IMR-90 (cell line): ENCODE measurements around the gene CALD1. TPM values are rescaled to one million over a fixed set of nuclear protein-coding genes. Genes with fewer than 3 reads are reported as not detected.

Experiments
- ATAC-seq: fragments of 200-7000 bp; cut with Tn5 transposase; 2 replicates; pipeline ENCODE4 v1.9.1; 2020; ENCODE audit warnings: low read depth, mild to moderate bottlenecking, moderate library complexity
- BruUV-seq: library from RNA; stranded (reverse); fragments of 400-500 nt; replicated peaks from 2 replicates; lab custom pipeline; 2021; lab: Mats Ljungman, UMichigan
- CTCF ChIA-PET: fragments of 300-600 bp; formaldehyde crosslinking; extraction: SDS; loops from one replicate; lab custom pipeline; 2021; ENCODE audit warnings: antibody characterized with exemption; lab: Yijun Ruan, JAX
- POLR2A ChIA-PET: fragments of 300-600 bp; sonication (Branson Sonifier 250); formaldehyde crosslinking; loops from one replicate; lab custom pipeline; 2022; ENCODE audit warnings: antibody characterized with exemption; ENCODE audit not compliant: unreplicated experiment; lab: Charles Lee
- DNase-seq: peaks from one replicate; pipeline ENCODE4 v3.0.0; 2013
- H2AFZ ChIP-seq: replicated peaks from 2 replicates; pipeline ENCODE3; 2013; ENCODE audit warnings: low read length, mild to moderate bottlenecking; ENCODE audit not compliant: poor library complexity
- H2AK5ac ChIP-seq: 2 replicates; pipeline ENCODE4 v1.6.1; 2013; ENCODE audit warnings: low read depth, low read length, inconsistent platforms
- H2AK9ac ChIP-seq: replicated peaks from 2 replicates; pipeline ENCODE3; 2013; ENCODE audit warnings: mild to moderate bottlenecking, low read depth, low read length, moderate library complexity; ENCODE audit not compliant: poor library complexity
- H2BK120ac ChIP-seq: 2 replicates; pipeline ENCODE4 v1.6.1; 2013; ENCODE audit warnings: low read depth, low read length, inconsistent platforms
- H2BK15ac ChIP-seq: 3 replicates; pipeline ENCODE4 v1.6.1; 2013; ENCODE audit warnings: low read depth, low read length, inconsistent platforms
- H2BK20ac ChIP-seq: 2 replicates; pipeline ENCODE4 v1.6.1; 2013; ENCODE audit warnings: low read depth, mild to moderate bottlenecking, inconsistent platforms, low read length, moderate library complexity
- H2BK5ac ChIP-seq: 2 replicates; pipeline ENCODE4 v1.6.1; 2013; ENCODE audit warnings: mild to moderate bottlenecking, low read depth, low read length, inconsistent platforms; ENCODE audit not compliant: poor library complexity, severe bottlenecking
- H3K14ac ChIP-seq: replicated peaks from 2 replicates; pipeline ENCODE4 v1.6.1; 2013; ENCODE audit warnings: low read depth, low read length, inconsistent platforms
- H3K18ac ChIP-seq: 2 replicates; pipeline ENCODE4 v1.6.1; 2013; ENCODE audit warnings: low read depth, low read length, control low read depth
- H3K23ac ChIP-seq: 2 replicates; pipeline ENCODE4 v1.6.1; 2013; ENCODE audit warnings: low read depth, low read length, inconsistent platforms
- H3K27ac ChIP-seq: 2 replicates; pipeline ENCODE4 v1.5.1; 2013; ENCODE audit warnings: mild to moderate bottlenecking, control low read depth, low read length; ENCODE audit not compliant: insufficient read depth
- H3K27me3 ChIP-seq: 2 replicates; pipeline ENCODE4 v1.6.1; 2013; ENCODE audit warnings: low read length; ENCODE audit not compliant: control insufficient read depth, insufficient read depth
- H3K36me3 ChIP-seq: 2 replicates; pipeline ENCODE4 v1.6.1; 2013; ENCODE audit warnings: low read length, mixed read lengths; ENCODE audit not compliant: control insufficient read depth, insufficient read depth
- H3K4ac ChIP-seq: 2 replicates; pipeline ENCODE4 v1.6.1; 2013; ENCODE audit warnings: low read depth, low read length, inconsistent platforms
- H3K4me1 ChIP-seq: 2 replicates; pipeline ENCODE4 v1.6.1; 2013; ENCODE audit warnings: low read length, mixed read lengths; ENCODE audit not compliant: control insufficient read depth, insufficient read depth
- H3K4me2 ChIP-seq: 2 replicates; pipeline ENCODE4 v1.6.1; 2013; ENCODE audit warnings: low read depth, mild to moderate bottlenecking, control low read depth, low read length, moderate library complexity
- H3K4me3 ChIP-seq: 2 replicates; pipeline ENCODE4 v1.5.1; 2013; ENCODE audit warnings: low read depth, mild to moderate bottlenecking, control low read depth, low read length, moderate library complexity; ENCODE audit not compliant: insufficient read depth
- H3K56ac ChIP-seq: 2 replicates; pipeline ENCODE4 v1.6.1; 2013; ENCODE audit warnings: low read length, inconsistent platforms; ENCODE audit not compliant: insufficient read depth; ENCODE audit errors: extremely low read depth
- H3K79me1 ChIP-seq, 2 experiments: 2 replicates each; pipeline ENCODE4 v1.6.1; 2013; ENCODE audit warnings: low read length in 2 of 2, inconsistent platforms in 1 of 2, low read depth in 1 of 2
- H3K9ac ChIP-seq: 2 replicates; pipeline ENCODE4 v1.6.1; 2013; ENCODE audit warnings: low read depth, low read length, control low read depth
- H3K9me1 ChIP-seq: 2 replicates; pipeline ENCODE4 v1.6.1; 2013; ENCODE audit warnings: low read length, inconsistent platforms; ENCODE audit not compliant: insufficient read depth
- H3K9me3 ChIP-seq: 2 replicates; pipeline ENCODE4 v1.6.1; 2013; ENCODE audit warnings: low read length; ENCODE audit not compliant: control insufficient read depth, insufficient read depth
- H4K20me1 ChIP-seq: 2 replicates; pipeline ENCODE4 v1.6.1; 2013; ENCODE audit warnings: low read length, inconsistent platforms; ENCODE audit not compliant: insufficient read depth
- H4K5ac ChIP-seq: 2 replicates; pipeline ENCODE4 v1.6.1; 2013; ENCODE audit warnings: mild to moderate bottlenecking, low read depth, low read length, control low read depth
- H4K8ac ChIP-seq, 2 experiments: 2 replicates each; pipeline ENCODE4 v1.6.1; 2013; ENCODE audit warnings: low read depth in 2 of 2, low read length in 2 of 2, control low read depth in 1 of 2, inconsistent platforms in 1 of 2
- H4K91ac ChIP-seq: 2 replicates; pipeline ENCODE4 v1.6.1; 2013; ENCODE audit warnings: low read depth, low read length, inconsistent platforms; ENCODE audit not compliant: insufficient read depth
- BHLHE40 ChIP-seq: fragments of 150-350 bp; IDR thresholded peaks from 2 replicates; pipeline ENCODE4 v1.6.1; 2016; ENCODE audit warnings: mild to moderate bottlenecking, low read depth, low read length
- CEBPB ChIP-seq: IDR thresholded peaks from 2 replicates; pipeline ENCODE4 v1.6.1; 2012; ENCODE audit warnings: low read depth, low read length, improper control_type of control experiment
- MAFK ChIP-seq: IDR thresholded peaks from 2 replicates; pipeline ENCODE4 v1.6.1; 2012; ENCODE audit warnings: low read depth, low read length, improper control_type of control experiment
- MAZ ChIP-seq: IDR thresholded peaks from 2 replicates; pipeline ENCODE4 v1.6.1; 2012; ENCODE audit warnings: low read depth, mild to moderate bottlenecking, low read length, improper control_type of control experiment, moderate library complexity, borderline replicate concordance
- MXI1 ChIP-seq: IDR thresholded peaks from 2 replicates; pipeline ENCODE4 v1.6.1; 2012; ENCODE audit warnings: low read depth, mild to moderate bottlenecking, low read length, moderate library complexity, borderline replicate concordance
- NFE2L2 ChIP-seq: fragments of 150-350 bp; IDR thresholded peaks from 2 replicates; pipeline ENCODE4 v1.6.1; 2016; ENCODE audit warnings: low read depth, mild to moderate bottlenecking, low read length
- POLR2A ChIP-seq: IDR thresholded peaks from 2 replicates; pipeline ENCODE4 v1.6.1; 2012; ENCODE audit warnings: mild to moderate bottlenecking, low read depth, low read length
- RFX5 ChIP-seq: IDR thresholded peaks from 2 replicates; pipeline ENCODE4 v1.8.0; 2012; ENCODE audit warnings: low read depth, mild to moderate bottlenecking, low read length, moderate library complexity
- WGBS, 2 experiments: methylation state at CpG; one replicate each; pipeline versions ENCODE4 v1.1.5 to v1.1.7; 2013; ENCODE audit warnings: missing lambda C conversion rate in 2 of 2; ENCODE audit not compliant: insufficient read length in 1 of 2; ENCODE audit errors: extremely low coverage in 2 of 2; 5-methylcytosine and 5-hydroxymethylcytosine counted together
- dilution Hi-C: fragments of 300-500 bp; cut with HindIII; formaldehyde crosslinking; loops from one replicate; pipeline ENCODE4 v1.14.3; 2018; ENCODE audit warnings: low sequenced_read_pairs; ENCODE audit not compliant: unreplicated experiment
- in situ Hi-C: fragments of 300-500 bp; cut with MboI; formaldehyde crosslinking; loops from 3 replicates; pipeline ENCODE4 v1.14.3; 2019; ENCODE audit warnings: low sequenced_read_pairs, inconsistent platforms, mixed read lengths
- intact Hi-C: fragments of 100-400 bp; cut with micrococcal nuclease; formaldehyde crosslinking; loops from 2 replicates; pipeline ENCODE4 v1.10.0; 2022
- polyA plus RNA-seq, 3 experiments: library from polyadenylated mRNA; depleted of rRNA; stranded (reverse); fragments of >200 nt; gene quantifications; 2 replicates each; pipeline ENCODE4 v1.2.3, GENCODE V29; 2012; ENCODE audit warnings: low replicate concordance in 1 of 3
- total RNA-seq: library from RNA; depleted of rRNA; stranded (reverse); fragments of >200 nt; gene quantifications from 2 replicates; pipeline ENCODE4 v1.2.3, GENCODE V29; 2012
- TF ChIP-seq, protein P1 (sequence below): fragments of 150-350 bp; IDR thresholded peaks from 2 replicates; pipeline ENCODE4 v1.6.1; 2017; ENCODE audit warnings: mild to moderate bottlenecking, antibody characterized with exemption, low read length, low read depth
- TF ChIP-seq, protein P2 (sequence below): fragments of 150-350 bp; IDR thresholded peaks from 2 replicates; pipeline ENCODE4 v1.6.1; 2016; ENCODE audit warnings: low read depth, mild to moderate bottlenecking, low read length, moderate library complexity, borderline replicate concordance

Gene CALD1
- total and polyA plus RNA-seq, 2 of the 4 experiments (the other 2 are of a cell fraction): 375 to 487 TPM

DNA sequence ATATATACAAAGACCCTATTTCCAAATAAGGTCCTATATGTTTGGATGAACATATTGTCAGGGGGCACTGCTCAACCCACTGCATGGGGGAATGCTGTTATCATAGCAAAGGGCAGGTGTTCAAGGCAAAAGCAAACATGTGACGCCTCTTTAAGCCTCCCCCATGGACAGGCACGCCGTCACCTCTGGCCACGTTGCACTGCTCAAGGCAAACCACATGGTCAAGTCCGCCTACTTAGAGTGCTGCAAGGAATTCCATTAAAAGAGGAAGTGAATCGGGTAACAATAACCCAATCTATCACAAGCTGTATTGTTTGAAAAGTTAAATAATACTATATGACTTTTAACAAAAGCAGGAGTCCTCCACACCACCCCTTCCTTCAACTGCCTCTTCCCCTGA, 8.8 kb upstream of the CALD1 start:
- ATAC-seq (no peak), DNase-seq (no peak)
- ChIA-PET CTCF (no interaction called here), POLR2A (no interaction called here)
- dilution Hi-C loops (no loop called here), intact Hi-C loops (no loop called here), in situ Hi-C loops (loop anchor here (5.0 kb wide), 1 partner anchor 73 kb away; no protein-coding TSS in a partner anchor)
- no peak overlapping the region for H2BK5ac ChIP-seq
- H3K56ac ChIP-seq: no peak overlapping the region
- no peaks in the 10 kb centered on the region for H3K9me3 ChIP-seq
- peak overlapping the region; percentile 53 for H2BK20ac ChIP-seq
- no peak overlapping the region for H3K4me2 ChIP-seq
- H3K4me3 ChIP-seq: no peak overlapping the region
- no peaks in the 10 kb centered on the region for H3K36me3 ChIP-seq
- peak overlapping the region; percentile 5; the same call in 1 of the 3 replicates for H2BK15ac ChIP-seq
- 0 out of 2 replicates have a peak overlapping the region, but pooled peaks have one; percentile 45 for H4K91ac ChIP-seq
- H3K9ac ChIP-seq: no peak overlapping the region
- H3K4ac ChIP-seq: peak overlapping the region; percentile 70; the same call in 1 of the 2 replicates
- H2AFZ ChIP-seq: no peak overlapping the region
- no CpG with 5 or more reads among the region's 6 CpGs for WGBS, 2 experiments
- H2AK9ac ChIP-seq: no peak overlapping the region
- no peak for TF ChIP-seq MAFK
- no peak for TF ChIP-seq MXI1
- TF ChIP-seq NFE2L2: no peak
- TF ChIP-seq CEBPB: no peak
- no peak for TF ChIP-seq BHLHE40
- TF ChIP-seq, protein P1, sequence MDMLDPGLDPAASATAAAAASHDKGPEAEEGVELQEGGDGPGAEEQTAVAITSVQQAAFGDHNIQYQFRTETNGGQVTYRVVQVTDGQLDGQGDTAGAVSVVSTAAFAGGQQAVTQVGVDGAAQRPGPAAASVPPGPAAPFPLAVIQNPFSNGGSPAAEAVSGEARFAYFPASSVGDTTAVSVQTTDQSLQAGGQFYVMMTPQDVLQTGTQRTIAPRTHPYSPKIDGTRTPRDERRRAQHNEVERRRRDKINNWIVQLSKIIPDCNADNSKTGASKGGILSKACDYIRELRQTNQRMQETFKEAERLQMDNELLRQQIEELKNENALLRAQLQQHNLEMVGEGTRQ: no peak
- no peak for TF ChIP-seq RFX5
- TF ChIP-seq, protein P2, sequence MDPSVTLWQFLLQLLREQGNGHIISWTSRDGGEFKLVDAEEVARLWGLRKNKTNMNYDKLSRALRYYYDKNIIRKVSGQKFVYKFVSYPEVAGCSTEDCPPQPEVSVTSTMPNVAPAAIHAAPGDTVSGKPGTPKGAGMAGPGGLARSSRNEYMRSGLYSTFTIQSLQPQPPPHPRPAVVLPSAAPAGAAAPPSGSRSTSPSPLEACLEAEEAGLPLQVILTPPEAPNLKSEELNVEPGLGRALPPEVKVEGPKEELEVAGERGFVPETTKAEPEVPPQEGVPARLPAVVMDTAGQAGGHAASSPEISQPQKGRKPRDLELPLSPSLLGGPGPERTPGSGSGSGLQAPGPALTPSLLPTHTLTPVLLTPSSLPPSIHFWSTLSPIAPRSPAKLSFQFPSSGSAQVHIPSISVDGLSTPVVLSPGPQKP: no peak
- TF ChIP-seq POLR2A: no peak
- TF ChIP-seq MAZ: no peak
- H3K14ac ChIP-seq: no peak overlapping the region
- no peak overlapping the region for H3K27ac ChIP-seq
- H4K20me1 ChIP-seq: no peaks in the 10 kb centered on the region
- H3K4me1 ChIP-seq: peaks cover 14% of the 10 kb centered on the region
- no peaks in the 10 kb centered on the region for H3K27me3 ChIP-seq
- no peak overlapping the region; the same call in 1 of the 2 replicates for H3K18ac ChIP-seq
- no peak overlapping the region for H3K23ac ChIP-seq
- peak overlapping the region; percentile 30; the same call in 1 of the 2 replicates for H2AK5ac ChIP-seq
- peak overlapping the region; percentile 20; the same call in 1 of the 2 replicates for H4K5ac ChIP-seq
- no TSS peak for BruUV-seq
- H2BK120ac ChIP-seq: 0 out of 2 replicates have a peak overlapping the region, but pooled peaks have one; percentile 23
- peaks cover 0 to 15% of the 10 kb centered on the region in 2 experiments; a peak in 2 of 4 replicates for H3K79me1 ChIP-seq
- no peak overlapping the region for H4K8ac ChIP-seq
- H3K9me1 ChIP-seq: peaks cover 17% of the 10 kb centered on the region
